Neural progenitor cell (in vitro differentiated cells): Measurements from ENCODE around the gene MAP4K3. TPM values are rescaled to one million over a fixed set of nuclear protein-coding genes. Genes with fewer than 3 reads are reported as not detected.

Experiments
- DNase-seq: peaks from one replicate; pipeline ENCODE4 v3.0.0-alpha.2; 2016; ENCODE audit warnings: low spot score
- H2AFZ ChIP-seq: fragments of 200-600 bp; sonication (generic); replicated peaks from 2 replicates; pipeline ENCODE4 v1.6.1; 2016; ENCODE audit warnings: antibody characterized with exemption
- H3F3A ChIP-seq: fragments of 200-600 bp; sonication (generic); 2 replicates; pipeline ENCODE4 v1.6.1; 2016; ENCODE audit warnings: antibody characterized with exemption, low read depth
- H3K27ac ChIP-seq: fragments of 200-600 bp; sonication (generic); 2 replicates; pipeline ENCODE4 v1.5.1; 2016; ENCODE audit warnings: mild to moderate bottlenecking
- H3K27me3 ChIP-seq: fragments of 200-600 bp; sonication (generic); 2 replicates; pipeline ENCODE4 v1.6.1; 2016; ENCODE audit warnings: mild to moderate bottlenecking, moderate library complexity
- H3K36me3 ChIP-seq: fragments of 200-600 bp; sonication (generic); 2 replicates; pipeline ENCODE4 v1.5.1; 2016
- H3K4me1 ChIP-seq: fragments of 200-600 bp; sonication (generic); 2 replicates; pipeline ENCODE4 v1.6.1; 2016; ENCODE audit warnings: mixed run types
- H3K4me2 ChIP-seq: fragments of 200-600 bp; sonication (generic); 2 replicates; pipeline ENCODE4 v1.6.1; 2016
- H3K4me3 ChIP-seq: fragments of 200-600 bp; sonication (generic); 2 replicates; pipeline ENCODE4 v1.5.1; 2016
- H3K79me2 ChIP-seq: fragments of 200-600 bp; sonication (generic); 2 replicates; pipeline ENCODE4 v1.6.1; 2016; ENCODE audit warnings: low read depth
- H3K9ac ChIP-seq: fragments of 200-600 bp; sonication (generic); 2 replicates; pipeline ENCODE4 v1.6.1; 2016
- H3K9me3 ChIP-seq: fragments of 200-600 bp; sonication (generic); 2 replicates; pipeline ENCODE4 v1.5.1; 2016; ENCODE audit warnings: low read depth
- H4K20me1 ChIP-seq: fragments of 200-600 bp; sonication (generic); 2 replicates; pipeline ENCODE4 v1.6.1; 2016; ENCODE audit warnings: low read depth
- H3K27ac Mint-ChIP-seq: 3 replicates; pipeline ENCODE4 v1.8.0; 2021; ENCODE audit warnings: mixed read lengths
- H3K27me3 Mint-ChIP-seq: 2 replicates; pipeline ENCODE4 v1.8.0; 2022; ENCODE audit warnings: low read depth, mild to moderate bottlenecking, inconsistent platforms, moderate library complexity, mixed read lengths; ENCODE audit not compliant: insufficient read depth
- H3K36me3 Mint-ChIP-seq: 3 replicates; pipeline ENCODE4 v1.8.0; 2021; ENCODE audit warnings: mixed read lengths
- H3K4me1 Mint-ChIP-seq: 3 replicates; pipeline ENCODE4 v1.8.0; 2021; ENCODE audit warnings: mixed read lengths
- H3K4me3 Mint-ChIP-seq: 3 replicates; pipeline ENCODE4 v1.8.0; 2021; ENCODE audit warnings: mild to moderate bottlenecking, moderate library complexity, mixed read lengths
- H3K9me3 Mint-ChIP-seq: 3 replicates; pipeline ENCODE4 v1.8.0; 2020; ENCODE audit warnings: mixed read lengths
- CTCF ChIP-seq: fragments of 200-600 bp; sonication (generic); IDR thresholded peaks from 2 replicates; pipeline ENCODE4 v1.5.1; 2017; ENCODE audit warnings: antibody characterized with exemption, mild to moderate bottlenecking
- EZH2 ChIP-seq: fragments of 200-600 bp; sonication (generic); IDR thresholded peaks from 2 replicates; pipeline ENCODE4 v1.6.1; 2017; ENCODE audit warnings: antibody characterized with exemption, mild to moderate bottlenecking, moderate library complexity
- EZH2phosphoT487 ChIP-seq: fragments of 200-600 bp; sonication (generic); IDR thresholded peaks from 2 replicates; pipeline ENCODE4 v1.6.1; 2017; ENCODE audit warnings: antibody characterized with exemption
- total RNA-seq: library from RNA; depleted of rRNA; stranded (reverse); fragments of >200 nt; gene quantifications from 2 replicates; pipeline ENCODE4 v1.2.3, GENCODE V29; 2015; ENCODE audit warnings: low replicate concordance

Gene MAP4K3
- total RNA-seq, 1 donor from 2014 or later, result 79.5 TPM

DNA sequence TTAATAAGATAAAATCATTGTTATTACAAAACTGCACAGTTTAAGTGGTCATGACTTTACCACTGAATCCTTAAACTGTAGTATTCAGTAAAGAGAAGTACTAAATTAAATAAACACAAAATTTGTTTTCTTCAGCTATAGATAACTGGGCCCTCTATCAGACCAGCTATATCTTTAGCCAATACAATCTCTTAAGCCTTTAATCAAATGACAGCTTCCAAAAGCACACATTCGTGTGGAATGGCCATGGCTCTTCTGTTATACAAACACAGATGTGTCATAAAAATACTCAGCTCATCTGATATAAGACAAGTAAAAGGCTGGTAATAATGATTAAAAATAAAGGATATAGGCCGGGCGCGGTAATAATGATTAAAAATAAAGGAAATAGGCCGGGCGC, 135.7 kb downstream of the MAP4K3 start:
- Histone ChIP-seq H3K9me3 (no peaks in the 10 kb centered on the region), H3K4me3 (no peak overlapping the region), H2AFZ (no peak overlapping the region), H3K27ac (no peak overlapping the region), H3K4me1 (peaks cover 40% of the 10 kb centered on the region), H3K79me2 (no peaks in the 10 kb centered on the region), H4K20me1 (no peaks in the 10 kb centered on the region), H3F3A (peaks cover 11% of the 10 kb centered on the region), H3K27me3 (no peaks in the 10 kb centered on the region), H3K4me2 (no peak overlapping the region), H3K36me3 (no peaks in the 10 kb centered on the region), H3K9ac (no peak overlapping the region)
- no peak overlapping the region for H3K27ac Mint-ChIP-seq
- peaks cover 11% of the 10 kb centered on the region for H3K4me1 Mint-ChIP-seq
- TF ChIP-seq EZH2phosphoT487 (no peak), EZH2 (no peak)
- peaks cover 6% of the 10 kb centered on the region for H3K36me3 Mint-ChIP-seq
- H3K9me3 Mint-ChIP-seq, result no peaks in the 10 kb centered on the region
- no peak for DNase-seq
- no peaks in the 10 kb centered on the region for H3K27me3 Mint-ChIP-seq
- no peak overlapping the region for H3K4me3 Mint-ChIP-seq

DNA sequence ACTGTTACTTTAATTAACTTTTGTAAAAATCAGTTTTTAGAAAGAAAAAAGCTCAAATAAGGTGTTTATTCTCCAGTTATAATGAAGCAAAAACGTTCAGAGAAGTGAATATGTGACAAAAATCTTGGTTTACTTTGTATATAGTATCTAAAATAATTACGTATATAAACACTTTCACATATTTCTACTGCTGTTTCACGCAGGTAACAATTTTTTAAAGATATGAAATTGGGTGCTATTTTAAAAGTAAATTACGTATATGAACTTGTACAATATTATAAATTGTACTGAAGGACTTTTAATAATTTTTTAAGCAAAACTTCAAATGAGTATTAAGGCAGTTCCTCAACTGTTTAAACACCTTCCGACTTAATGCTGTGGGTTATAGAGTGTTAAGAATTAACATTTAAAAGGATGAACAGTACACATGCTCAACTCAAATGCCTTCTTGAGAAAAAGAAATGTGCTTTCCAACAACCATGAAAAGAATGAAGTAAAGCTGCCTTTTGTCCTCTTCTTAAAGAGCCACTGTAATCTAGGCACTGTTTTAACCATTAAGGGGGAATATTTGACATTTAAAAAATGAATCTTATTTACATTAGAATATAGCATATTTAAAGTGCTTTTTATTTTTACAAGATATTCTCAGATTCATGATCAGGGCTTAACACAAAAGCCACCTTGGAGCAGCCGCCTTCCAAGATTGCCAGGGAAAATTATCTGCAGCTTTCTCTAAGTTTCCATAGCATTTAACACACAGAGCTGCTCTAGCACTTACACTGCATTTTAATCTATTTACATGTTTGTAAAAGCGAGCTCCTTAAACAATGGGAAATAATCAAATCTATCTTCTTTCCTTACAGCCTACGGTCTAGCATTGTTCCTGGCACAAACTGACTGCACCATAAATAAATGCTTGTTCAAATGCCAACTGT, 136.8 kb downstream of the MAP4K3 start:
- H3K27ac Mint-ChIP-seq, result peak overlapping the region; percentile 39
- no peaks in the 10 kb centered on the region for H3K79me2 ChIP-seq
- no peaks in the 10 kb centered on the region for H3K9me3 Mint-ChIP-seq
- TF ChIP-seq EZH2phosphoT487 (no peak), CTCF (no peak), EZH2 (no peak)
- H3K4me1 Mint-ChIP-seq, result peaks cover 11% of the 10 kb centered on the region
- H3K9me3 ChIP-seq, result no peaks in the 10 kb centered on the region
- H4K20me1 ChIP-seq, result no peaks in the 10 kb centered on the region
- no peak overlapping the region for H3K4me3 Mint-ChIP-seq
- H3K27me3 Mint-ChIP-seq, result no peaks in the 10 kb centered on the region
- H3F3A ChIP-seq, result peaks cover 7% of the 10 kb centered on the region
- peaks cover 6% of the 10 kb centered on the region for H3K36me3 Mint-ChIP-seq
- H3K9ac ChIP-seq, result no peak overlapping the region
- H3K4me3 ChIP-seq, result peak overlapping the region; percentile 5
- peak; percentile 41 for DNase-seq
- H3K27me3 ChIP-seq, result no peaks in the 10 kb centered on the region
- no peaks in the 10 kb centered on the region for H3K36me3 ChIP-seq
- H2AFZ ChIP-seq, result no peak overlapping the region
- peaks cover 30% of the 10 kb centered on the region for H3K4me1 ChIP-seq
- H3K27ac ChIP-seq, result peak overlapping the region; percentile 36
- peak overlapping the region; percentile 54 for H3K4me2 ChIP-seq

GRCh38 chr2:39290433-39290832, 146.7 kb downstream of the MAP4K3 start:
- no peak overlapping the region for H3K9ac ChIP-seq
- no peaks in the 10 kb centered on the region for H3K9me3 Mint-ChIP-seq
- no peak for DNase-seq
- H3K27me3 Mint-ChIP-seq, result no peaks in the 10 kb centered on the region
- H3K27ac ChIP-seq, result no peak overlapping the region
- H3K4me3 Mint-ChIP-seq, result no peak overlapping the region
- no peaks in the 10 kb centered on the region for H4K20me1 ChIP-seq
- TF ChIP-seq EZH2 (no peak), CTCF (no peak), EZH2phosphoT487 (no peak)
- no peak overlapping the region for H3K4me3 ChIP-seq
- H3K4me1 ChIP-seq, result no peaks in the 10 kb centered on the region
- H3K36me3 ChIP-seq, result peaks cover 3% of the 10 kb centered on the region
- H3K27me3 ChIP-seq, result no peaks in the 10 kb centered on the region
- no peaks in the 10 kb centered on the region for H3F3A ChIP-seq
- H3K9me3 ChIP-seq, result no peaks in the 10 kb centered on the region
- H3K79me2 ChIP-seq, result no peaks in the 10 kb centered on the region
- no peak overlapping the region for H2AFZ ChIP-seq
- no peak overlapping the region for H3K4me2 ChIP-seq
- H3K27ac Mint-ChIP-seq, result no peak overlapping the region
- H3K36me3 Mint-ChIP-seq, result peaks cover 28% of the 10 kb centered on the region
- no peaks in the 10 kb centered on the region for H3K4me1 Mint-ChIP-seq

DNA sequence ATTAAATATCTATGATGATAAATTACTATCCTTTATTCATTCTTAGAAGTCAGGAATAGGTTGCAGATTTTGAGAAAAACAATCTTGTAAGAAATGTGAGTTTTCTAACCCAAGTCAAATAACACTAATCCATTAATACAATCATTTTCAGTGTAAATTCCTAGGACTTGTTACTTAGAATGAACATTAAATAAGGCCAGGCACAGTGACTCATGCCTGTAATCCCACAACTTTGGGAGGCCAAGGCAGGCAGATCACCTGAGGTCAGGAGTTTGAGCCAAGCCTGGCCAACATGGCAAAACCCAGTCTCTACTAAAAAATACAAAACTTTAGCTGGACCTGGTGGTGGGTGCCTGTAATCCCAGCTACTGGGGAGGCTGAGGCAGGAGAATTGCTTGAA, 147.5 kb downstream of the MAP4K3 start:
- H3K27ac ChIP-seq, result no peak overlapping the region
- no peaks in the 10 kb centered on the region for H4K20me1 ChIP-seq
- no peak for DNase-seq
- peaks cover 8% of the 10 kb centered on the region for H3K36me3 ChIP-seq
- Mint-ChIP-seq H3K4me3 (no peak overlapping the region), H3K9me3 (no peaks in the 10 kb centered on the region), H3K27ac (no peak overlapping the region), H3K36me3 (peaks cover 28% of the 10 kb centered on the region), H3K4me1 (no peaks in the 10 kb centered on the region), H3K27me3 (no peaks in the 10 kb centered on the region)
- no peaks in the 10 kb centered on the region for H3K9me3 ChIP-seq
- no peak overlapping the region for H3K4me3 ChIP-seq
- H3K4me1 ChIP-seq, result no peaks in the 10 kb centered on the region
- no peak overlapping the region for H2AFZ ChIP-seq
- no peak overlapping the region for H3K9ac ChIP-seq
- TF ChIP-seq CTCF, result no peak
- H3F3A ChIP-seq, result no peaks in the 10 kb centered on the region
- H3K27me3 ChIP-seq, result no peaks in the 10 kb centered on the region
- no peak overlapping the region for H3K4me2 ChIP-seq
- H3K79me2 ChIP-seq, result no peaks in the 10 kb centered on the region
